HS-5 (cell line): ENCODE results near the gene BTRC.

ENCODE experiments used
- DNase-seq: peaks from one replicate; pipeline ENCODE4 v3.0.0-alpha.2; 2012; ENCODE audit warnings: low read depth

The BTRC gene

GRCh38 chr10:101444058-101444898 lies 90.3 kb downstream of the BTRC start:
- no peak for DNase-seq

GRCh38 chr10:101446071-101446470 lies 92.1 kb downstream of the BTRC start:
- DNase-seq = no peak

- DNase-seq = no peak
These were observed 93.0 kb downstream of the BTRC start for GRCh38 chr10:101446947-101447346.

GRCh38 chr10:101447477-101447876 lies 93.5 kb downstream of the BTRC start:
- DNase-seq = no peak

GRCh38 chr10:101450277-101451080 lies 96.5 kb downstream of the BTRC start:
- DNase-seq = no peak

GRCh38 chr10:101451261-101451660 lies 97.3 kb downstream of the BTRC start:
- DNase-seq = no peak

GRCh38 chr10:101451667-101452069 lies 97.7 kb downstream of the BTRC start:
- DNase-seq = no peak

- no peak for DNase-seq
These were observed 98.2 kb downstream of the BTRC start for GRCh38 chr10:101452176-101452575.

- no peak for DNase-seq
These were observed 98.6 kb downstream of the BTRC start for GRCh38 chr10:101452593-101452992.

- DNase-seq = no peak
These were observed 99.4 kb downstream of the BTRC start for GRCh38 chr10:101453318-101453717.

GRCh38 chr10:101453791-101454718 lies 100.1 kb downstream of the BTRC start:
- no peak for DNase-seq

- DNase-seq = no peak
These were observed 104.9 kb downstream of the BTRC start for GRCh38 chr10:101458869-101459268.

- no peak for DNase-seq
These were observed 110.1 kb downstream of the BTRC start for GRCh38 chr10:101464082-101464481.

GRCh38 chr10:101464599-101464998 lies 110.6 kb downstream of the BTRC start:
- DNase-seq = no peak

- no peak for DNase-seq
These were observed 112.3 kb downstream of the BTRC start for GRCh38 chr10:101466016-101466912.

GRCh38 chr10:101467286-101467770 lies 113.4 kb downstream of the BTRC start:
- DNase-seq = peak; percentile 33

- no peak for DNase-seq
These were observed 114.2 kb downstream of the BTRC start for GRCh38 chr10:101468159-101468558.

- no peak for DNase-seq
These were observed 122.4 kb downstream of the BTRC start for GRCh38 chr10:101476383-101476782.

- no peak for DNase-seq
These were observed 125.0 kb downstream of the BTRC start for GRCh38 chr10:101478956-101479355.

GRCh38 chr10:101481256-101481655 lies 127.3 kb downstream of the BTRC start:
- no peak for DNase-seq

- no peak for DNase-seq
These were observed 128.6 kb downstream of the BTRC start for GRCh38 chr10:101482568-101482967.
